ENCODE measurements around the gene SYNPO2L. TPM values are rescaled to one million over a fixed set of nuclear protein-coding genes. Genes with fewer than 3 reads are reported as not detected.

Gene SYNPO2L
- total RNA-seq, 1 donor from 2014 or later, result 0.27 TPM

- peaks cover 8% of the 10 kb centered on the region for H3K36me3 Mint-ChIP-seq
- no peak overlapping the region for H3K27ac Mint-ChIP-seq
- H3K4me1 Mint-ChIP-seq (ENCODE audit: unreplicated experiment), result no peaks in the 10 kb centered on the region
- TF ChIP-seq, protein P1, sequence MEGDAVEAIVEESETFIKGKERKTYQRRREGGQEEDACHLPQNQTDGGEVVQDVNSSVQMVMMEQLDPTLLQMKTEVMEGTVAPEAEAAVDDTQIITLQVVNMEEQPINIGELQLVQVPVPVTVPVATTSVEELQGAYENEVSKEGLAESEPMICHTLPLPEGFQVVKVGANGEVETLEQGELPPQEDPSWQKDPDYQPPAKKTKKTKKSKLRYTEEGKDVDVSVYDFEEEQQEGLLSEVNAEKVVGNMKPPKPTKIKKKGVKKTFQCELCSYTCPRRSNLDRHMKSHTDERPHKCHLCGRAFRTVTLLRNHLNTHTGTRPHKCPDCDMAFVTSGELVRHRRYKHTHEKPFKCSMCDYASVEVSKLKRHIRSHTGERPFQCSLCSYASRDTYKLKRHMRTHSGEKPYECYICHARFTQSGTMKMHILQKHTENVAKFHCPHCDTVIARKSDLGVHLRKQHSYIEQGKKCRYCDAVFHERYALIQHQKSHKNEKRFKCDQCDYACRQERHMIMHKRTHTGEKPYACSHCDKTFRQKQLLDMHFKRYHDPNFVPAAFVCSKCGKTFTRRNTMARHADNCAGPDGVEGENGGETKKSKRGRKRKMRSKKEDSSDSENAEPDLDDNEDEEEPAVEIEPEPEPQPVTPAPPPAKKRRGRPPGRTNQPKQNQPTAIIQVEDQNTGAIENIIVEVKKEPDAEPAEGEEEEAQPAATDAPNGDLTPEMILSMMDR (conservative IDR thresholded peaks at IDR 0.05), result no peak
- H3K4me3 Mint-ChIP-seq, result no peak overlapping the region
- H3K9me3 Mint-ChIP-seq, result no peaks in the 10 kb centered on the region
- no peaks in the 10 kb centered on the region for H3K27me3 Mint-ChIP-seq
- no peak for DNase-seq (ENCODE audit: extremely low spot score, unreplicated experiment)
Measured at GRCh38 chr10:73609116-73609515, 46.7 kb downstream of the SYNPO2L start.

DNA sequence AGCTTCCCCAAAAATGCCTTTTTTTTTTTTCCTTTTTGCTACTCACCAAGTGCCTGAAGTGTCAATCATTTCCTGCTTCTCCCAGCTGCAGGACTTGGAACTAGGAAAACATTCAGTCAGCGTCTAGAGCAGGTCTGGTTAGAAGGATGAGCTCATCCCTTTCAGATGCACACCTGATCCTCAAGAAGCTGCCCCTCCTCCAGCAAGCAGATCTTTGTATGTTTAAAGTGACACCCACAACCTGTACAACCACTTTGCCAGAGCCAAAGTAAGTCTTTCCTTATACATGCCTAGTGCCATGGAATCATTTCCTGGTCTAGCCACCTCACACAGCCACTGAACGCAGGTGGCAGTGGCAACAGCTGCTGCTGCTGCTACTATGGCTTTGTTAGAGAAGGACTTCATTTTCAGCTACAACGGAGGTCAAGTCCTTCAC lies 54.3 kb downstream of the SYNPO2L start:
- H3K36me3 Mint-ChIP-seq, result peaks cover 12% of the 10 kb centered on the region
- H3K27me3 Mint-ChIP-seq, result no peaks in the 10 kb centered on the region
- peak overlapping the region; percentile 68 for H3K4me3 Mint-ChIP-seq
- H3K9me3 Mint-ChIP-seq, result no peaks in the 10 kb centered on the region
- H3K27ac Mint-ChIP-seq, result peak overlapping the region; percentile 93
- H3K4me1 Mint-ChIP-seq (ENCODE audit: unreplicated experiment), result peaks cover 17% of the 10 kb centered on the region
- TF ChIP-seq, protein P1 (conservative IDR thresholded peaks at IDR 0.05), result no peak
- no peak for DNase-seq (ENCODE audit: extremely low spot score, unreplicated experiment)

DNA sequence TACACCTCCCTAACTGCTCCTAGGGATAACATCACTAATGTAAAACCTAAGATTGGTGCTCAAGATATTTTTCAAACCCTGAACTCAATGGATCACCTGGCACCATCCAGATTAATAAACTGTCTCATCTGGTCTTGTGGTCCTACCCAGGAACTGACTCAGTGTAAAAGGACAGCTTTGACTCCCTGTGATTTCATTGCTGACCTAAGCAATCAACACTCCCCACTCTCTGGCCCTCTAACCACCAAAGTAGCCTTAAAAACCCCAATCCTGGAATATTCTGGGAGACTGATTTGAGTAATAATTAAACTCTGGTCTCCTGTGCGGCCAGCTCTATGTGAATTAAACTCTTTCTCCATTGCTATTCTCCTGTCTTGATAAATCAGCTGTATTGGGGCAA lies 58.5 kb downstream of the SYNPO2L start:
- no peaks in the 10 kb centered on the region for H3K9me3 Mint-ChIP-seq
- no peaks in the 10 kb centered on the region for H3K27me3 Mint-ChIP-seq
- TF ChIP-seq, protein P1 (conservative IDR thresholded peaks at IDR 0.05), result no peak
- peaks cover 23% of the 10 kb centered on the region for H3K4me1 Mint-ChIP-seq (ENCODE audit: unreplicated experiment)
- no peak overlapping the region for H3K27ac Mint-ChIP-seq
- no peak overlapping the region for H3K4me3 Mint-ChIP-seq
- H3K36me3 Mint-ChIP-seq, result peaks cover 4% of the 10 kb centered on the region
- DNase-seq (ENCODE audit: extremely low spot score, unreplicated experiment), result no peak

Other genes with a start within 250 kb of the SYNPO2L start
- 60.6 and 72.5 TPM in 2 replicates for gene ANXA7, start 242.0 kb downstream of the SYNPO2L start, total RNA-seq (ENCODE audit: low replicate concordance)
- gene MSS51, start 222.5 kb downstream of the SYNPO2L start, total RNA-seq (ENCODE audit: low replicate concordance), result 1.8 and 2.8 TPM in 2 replicates
- gene PPP3CB, start 160.0 kb downstream of the SYNPO2L start, total RNA-seq (ENCODE audit: low replicate concordance), result 34.8 and 42.4 TPM in 2 replicates
- 45.5 and 54.5 TPM in 2 replicates for gene USP54, start 64.7 kb downstream of the SYNPO2L start, total RNA-seq (ENCODE audit: low replicate concordance)
- 0.36 and 0.82 TPM in 2 replicates for gene MYOZ1, start 14.6 kb downstream of the SYNPO2L start, total RNA-seq (ENCODE audit: low replicate concordance)
- gene AGAP5, start 42.1 kb upstream of the SYNPO2L start, total RNA-seq (ENCODE audit: low replicate concordance), result 4.7 and 10.3 TPM in 2 replicates
- 75.5 and 90.3 TPM in 2 replicates for gene SEC24C, start 88.3 kb upstream of the SYNPO2L start, total RNA-seq (ENCODE audit: low replicate concordance)
- 32.6 and 37.1 TPM in 2 replicates for gene CHCHD1, start 126.0 kb upstream of the SYNPO2L start, total RNA-seq (ENCODE audit: low replicate concordance)
- 131 and 139 TPM in 2 replicates for gene ZSWIM8, start 129.6 kb upstream of the SYNPO2L start, total RNA-seq (ENCODE audit: low replicate concordance)
- 27.1 and 33.5 TPM in 2 replicates for gene NDST2, start 155.6 kb upstream of the SYNPO2L start, total RNA-seq (ENCODE audit: low replicate concordance)
- gene CAMK2G, start 218.5 kb upstream of the SYNPO2L start, total RNA-seq (ENCODE audit: low replicate concordance), result 24.9 and 27.5 TPM in 2 replicates